GM08714 (cell line): ENCODE data around the gene CLEC17A.
"Not testable (repeated sequence)": the region's sequence is repeated elsewhere in the genome, so short reads cannot be mapped to it uniquely, and the experiment has no call there.

Source experiments
- H3K4me3 ChIP-seq: fragments of 200-500 bp; sonication (Bioruptor generic); 2 replicates; pipeline ENCODE4 v1.5.1; 2014; ENCODE audit warnings: mild to moderate bottlenecking, low read length, inconsistent platforms
- ZNF274 ChIP-seq: IDR thresholded peaks from 2 replicates; pipeline ENCODE4 v1.6.1; 2012; ENCODE audit warnings: mild to moderate bottlenecking, low read depth, low read length

The CLEC17A gene

GRCh38 chr19:14582894-14583340 is at the start of gene CLEC17A:
Gene CLEC17A, plus strand, starts transcription at chr19:14583084. Its CDS starts 77 bp downstream, at chr19:14583161.
- H3K4me3 ChIP-seq = peak within 1 kb of the TSS; percentile 87
- no peak for TF ChIP-seq ZNF274

DNA sequence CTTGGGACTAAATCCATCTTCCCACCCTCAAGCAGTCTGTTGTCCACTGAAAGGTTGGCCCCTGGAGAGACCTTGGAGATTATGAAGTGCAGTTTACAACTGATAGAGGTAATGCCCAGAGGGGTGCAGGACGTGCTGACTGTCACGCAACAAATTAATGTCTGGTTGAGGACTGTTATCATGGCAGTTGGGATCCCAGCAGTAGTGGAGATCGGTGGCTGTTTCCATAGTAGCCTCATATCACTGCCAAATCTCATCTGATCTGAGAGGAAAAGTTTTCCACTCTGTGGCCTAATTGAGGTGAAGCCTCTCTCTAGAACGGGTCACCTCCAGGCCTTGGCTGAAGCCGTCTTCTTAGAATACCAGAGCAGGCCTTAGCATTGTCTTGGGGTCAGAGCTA is 49.4 kb upstream of the CLEC17A start:
- no peak overlapping the region for H3K4me3 ChIP-seq
- no peak for TF ChIP-seq ZNF274

DNA sequence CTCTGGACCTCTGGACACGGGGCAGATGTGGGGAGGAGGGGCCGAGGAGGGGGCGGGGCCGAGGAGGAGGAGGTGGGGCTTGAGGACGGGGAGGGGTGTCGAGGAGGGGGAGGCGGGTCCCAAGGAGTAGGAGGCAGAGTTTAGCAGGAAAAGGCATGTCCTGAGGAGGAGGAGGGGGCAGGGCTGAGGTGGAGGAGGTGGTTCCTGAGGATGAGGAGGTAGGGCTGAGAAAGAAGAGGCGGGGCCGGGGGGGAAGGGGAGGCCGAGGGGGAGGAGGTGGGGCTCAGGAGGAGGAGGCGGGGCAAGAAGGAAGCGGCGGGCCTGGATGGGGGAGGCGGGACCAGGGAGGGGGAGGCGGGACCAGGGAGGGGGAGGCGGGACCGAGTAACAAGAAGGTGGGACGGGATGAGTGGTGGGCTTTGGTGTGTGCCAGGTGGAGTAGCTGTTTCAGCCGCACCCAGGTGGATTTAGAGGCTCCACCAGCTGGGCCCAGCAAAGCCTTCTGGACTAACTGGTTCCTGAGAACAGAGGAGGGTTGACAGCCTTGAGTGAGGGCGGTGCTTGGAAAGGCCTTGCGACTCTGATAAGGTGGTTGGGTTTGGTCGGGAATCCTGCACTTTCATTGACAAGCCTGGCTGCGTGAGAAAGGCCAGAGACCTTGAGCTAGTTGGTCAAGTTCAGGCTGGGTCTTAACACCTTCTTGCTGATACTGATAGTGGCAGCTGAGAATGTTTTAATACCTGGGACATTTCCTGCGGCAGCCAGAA is 45.8 kb upstream of the CLEC17A start:
- H3K4me3 ChIP-seq = no peak overlapping the region

GRCh38 chr19:14540741-14541525 is 42.0 kb upstream of the CLEC17A start:
- no peak overlapping the region for H3K4me3 ChIP-seq
- no peak for TF ChIP-seq ZNF274

More for the DNA sequence above, 45.8 kb upstream of the CLEC17A start:
- no peak for TF ChIP-seq ZNF274

DNA sequence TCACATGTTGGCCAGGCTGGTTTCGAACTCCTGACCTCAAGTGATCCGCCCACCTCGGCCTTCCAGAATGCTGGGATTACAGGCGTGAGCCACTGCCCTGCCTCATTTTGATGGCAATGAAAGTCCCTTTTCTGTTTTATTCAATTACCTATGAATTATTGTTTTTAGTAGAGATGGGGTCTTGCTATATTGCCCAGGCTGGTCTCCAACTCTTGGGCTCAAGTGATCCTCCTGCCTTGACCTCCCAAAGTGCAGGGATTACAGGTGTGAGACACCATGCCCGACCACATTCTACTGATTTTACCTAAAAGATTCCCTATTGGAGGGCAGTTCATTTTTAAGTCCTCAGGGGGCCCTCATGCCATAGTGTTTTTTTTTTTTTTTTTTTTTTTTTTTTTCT is 40.9 kb upstream of the CLEC17A start:
- not testable (repeated sequence) for H3K4me3 ChIP-seq

GRCh38 chr19:14542711-14543328 is 40.1 kb upstream of the CLEC17A start:
- TF ChIP-seq ZNF274 = no peak
- H3K4me3 ChIP-seq = no peak overlapping the region

- no peak for TF ChIP-seq ZNF274
- no peak overlapping the region for H3K4me3 ChIP-seq
Observed at GRCh38 chr19:14544047-14544446, 38.8 kb upstream of the CLEC17A start.

- H3K4me3 ChIP-seq = no peak overlapping the region
- TF ChIP-seq ZNF274 = no peak
Observed at GRCh38 chr19:14544977-14545715, 37.7 kb upstream of the CLEC17A start.

GRCh38 chr19:14545716-14546082 is 37.2 kb upstream of the CLEC17A start:
- H3K4me3 ChIP-seq = no peak overlapping the region
- TF ChIP-seq ZNF274 = no peak

DNA sequence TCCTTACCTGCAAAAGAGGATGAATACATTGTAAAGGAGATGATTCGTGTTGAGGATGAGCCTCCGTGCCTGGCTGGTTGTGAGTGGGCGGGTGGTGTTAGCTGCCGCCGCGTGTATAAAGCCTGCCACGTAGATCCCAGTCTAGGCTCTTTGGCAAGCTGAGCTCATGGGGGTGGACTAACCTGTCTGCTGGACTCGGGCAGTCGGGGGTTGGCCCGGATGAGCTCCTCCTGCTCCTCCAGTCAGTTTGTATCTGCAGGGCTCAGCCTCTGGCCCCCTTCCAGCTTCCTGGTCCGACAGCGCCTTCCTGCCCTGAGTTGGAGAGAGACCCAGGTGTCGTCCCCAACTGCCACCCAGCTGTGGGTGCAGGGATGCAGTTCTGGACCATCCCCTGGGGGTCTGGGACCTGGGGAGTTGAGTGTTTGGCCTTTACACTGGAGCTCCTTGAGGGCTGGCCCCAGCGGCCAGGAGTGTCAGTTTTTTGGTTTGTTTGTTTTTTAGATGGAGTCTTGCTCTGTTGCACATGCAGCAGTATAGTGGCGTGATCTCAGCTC is 32.6 kb upstream of the CLEC17A start:
- H3K4me3 ChIP-seq = no peak overlapping the region
- TF ChIP-seq ZNF274 = no peak

DNA sequence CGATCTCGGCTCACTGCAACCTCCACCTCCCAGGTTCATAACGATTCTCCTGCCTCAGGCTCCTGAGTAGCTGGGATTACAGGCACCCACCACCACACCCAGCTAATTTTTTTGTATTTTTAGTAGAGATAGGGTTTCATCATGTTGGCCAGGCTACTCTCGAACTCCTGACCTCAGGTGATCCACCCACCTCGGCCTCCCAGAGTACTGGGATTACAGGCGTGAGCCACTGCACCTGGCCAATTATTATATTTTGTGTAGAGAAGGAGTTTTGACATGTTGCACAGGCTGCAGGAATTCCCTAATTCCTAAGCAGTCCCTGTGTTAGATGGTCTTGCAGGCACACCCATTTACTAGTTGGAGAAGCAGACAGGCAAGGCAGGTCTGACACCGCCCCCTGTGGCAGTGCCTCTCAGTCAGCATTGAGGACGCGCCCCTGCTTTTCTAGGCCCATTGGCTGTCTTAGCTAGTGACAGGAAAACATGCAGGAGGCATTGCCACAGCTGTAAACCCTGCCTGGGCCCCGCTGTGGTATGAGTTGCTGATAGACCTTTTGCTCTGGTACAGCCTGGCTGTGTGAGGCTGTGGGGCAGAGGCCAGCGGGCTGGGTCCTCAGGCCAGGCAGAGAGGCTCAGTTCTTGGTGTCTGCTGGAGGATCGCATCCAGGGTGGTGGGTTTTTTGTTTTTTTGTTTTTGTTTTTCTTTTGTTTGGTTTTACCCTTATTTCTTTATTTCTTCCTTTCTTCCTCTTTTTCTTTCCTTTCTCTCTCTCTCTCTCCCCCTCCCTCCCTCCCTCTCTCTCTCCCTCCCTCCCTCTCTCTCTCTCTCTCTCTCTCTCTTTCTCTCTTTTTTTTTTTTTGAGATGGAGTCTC is 31.5 kb upstream of the CLEC17A start:
- not testable (repeated sequence) for H3K4me3 ChIP-seq

DNA sequence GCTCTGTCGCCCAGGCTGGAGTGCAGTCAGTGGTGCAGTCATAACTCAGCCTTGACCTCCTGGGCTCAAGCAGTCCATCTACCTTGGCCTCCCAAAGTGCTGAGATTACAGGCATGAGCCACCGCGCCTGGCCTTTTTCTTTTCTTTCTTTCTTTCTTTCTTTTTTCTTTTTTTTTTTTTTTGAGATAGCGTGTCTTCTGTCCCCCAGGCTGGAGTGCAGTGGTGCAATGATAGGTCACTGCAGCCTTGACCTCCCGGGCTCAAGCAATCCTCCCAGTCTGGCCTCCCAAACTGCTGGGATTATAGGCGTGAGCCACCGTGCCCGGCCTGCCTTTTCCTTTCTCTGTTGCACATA is 30.9 kb upstream of the CLEC17A start:
- not testable (repeated sequence) for H3K4me3 ChIP-seq
